CD4-positive, alpha-beta memory T cell (primary cell): ENCODE results near the gene CYS1. TPM values are rescaled to one million over a fixed set of nuclear protein-coding genes. Genes with fewer than 3 reads are reported as not detected.

Experiments
- CTCF ChIA-PET: fragments of 350-600 bp; sonication (Branson Sonifier 250); formaldehyde crosslinking; loops from one replicate; lab custom pipeline; 2021; ENCODE audit warnings: inconsistent platforms; ENCODE audit not compliant: partially characterized antibody; lab: Charles Lee
- POLR2A ChIA-PET: fragments of 350-600 bp; sonication (Branson Sonifier 250); formaldehyde crosslinking; loops from one replicate; lab custom pipeline; 2021; ENCODE audit not compliant: partially characterized antibody; lab: Charles Lee
- DNase-seq, 5 donors: peaks; one replicate each; pipeline versions ENCODE4 v3.0.0 to v3.0.0-alpha.2; 2020 to 2022; ENCODE audit warnings: mixed read lengths in 1 of 5
- H3K27ac ChIP-seq: one replicate; pipeline ENCODE4 v1.7.0; 2013; ENCODE audit warnings: low read depth, low read length
- H3K27me3 ChIP-seq: 2 replicates; pipeline ENCODE4 v1.7.0; 2013; ENCODE audit warnings: mild to moderate bottlenecking, low read length, moderate library complexity; ENCODE audit not compliant: insufficient read depth
- H3K36me3 ChIP-seq: 2 replicates; pipeline ENCODE4 v1.7.0; 2013; ENCODE audit warnings: mild to moderate bottlenecking, low read length, moderate library complexity; ENCODE audit not compliant: insufficient read depth
- H3K4me1 ChIP-seq: 2 replicates; pipeline ENCODE4 v1.7.0; 2013; ENCODE audit warnings: mild to moderate bottlenecking, low read length, moderate library complexity; ENCODE audit not compliant: insufficient read depth
- H3K4me3 ChIP-seq, 2 donors: one replicate each; pipeline ENCODE4 v1.7.0; 2013; ENCODE audit warnings: low read length in 2 of 2, mild to moderate bottlenecking in 1 of 2
- H3K9me3 ChIP-seq, 2 donors: one replicate each; pipeline ENCODE4 v1.7.0; 2013; ENCODE audit warnings: low read length in 2 of 2, control low read depth in 1 of 2; ENCODE audit not compliant: control insufficient read depth in 1 of 2
- H3K27ac Mint-ChIP-seq, 7 donors: one replicate each; pipeline ENCODE4 v1.8.0; 2020 to 2021; ENCODE audit warnings: mixed read lengths in 7 of 7, mild to moderate bottlenecking in 6 of 7, inconsistent platforms in 3 of 7, moderate library complexity in 3 of 7
- H3K27me3 Mint-ChIP-seq, 2 donors: one replicate each; pipeline ENCODE4 v1.8.0; 2020 to 2021; ENCODE audit warnings: mixed read lengths in 2 of 2
- H3K36me3 Mint-ChIP-seq, 2 donors: one replicate each; pipeline ENCODE4 v1.8.0; 2020 to 2021; ENCODE audit warnings: mixed read lengths in 2 of 2, inconsistent platforms in 1 of 2, mild to moderate bottlenecking in 1 of 2
- H3K4me1 Mint-ChIP-seq, 4 donors: one replicate each; pipeline ENCODE4 v1.8.0; 2020 to 2021; ENCODE audit warnings: mixed read lengths in 4 of 4, mild to moderate bottlenecking in 1 of 4
- H3K4me3 Mint-ChIP-seq, 8 donors: one replicate each; pipeline ENCODE4 v1.8.0; 2020 to 2021; ENCODE audit warnings: mixed read lengths in 8 of 8, mild to moderate bottlenecking in 7 of 8, moderate library complexity in 6 of 8, inconsistent platforms in 3 of 8
- H3K9me3 Mint-ChIP-seq, 8 donors: one replicate each; pipeline ENCODE4 v1.8.0; 2020 to 2021; ENCODE audit warnings: mixed read lengths in 8 of 8, mild to moderate bottlenecking in 5 of 8, inconsistent platforms in 3 of 8, moderate library complexity in 1 of 8
- intact Hi-C: fragments of 100-400 bp; cut with micrococcal nuclease; formaldehyde crosslinking; loops from one replicate; pipeline ENCODE4 v1.15.1; 2023
- polyA plus RNA-seq, 2 donors: library from polyadenylated mRNA; unstranded; fragments of 300-500 nt; fragmentation: Illumina TruSeq; gene quantifications; one replicate each; pipeline ENCODE4 v1.2.3, GENCODE V29; 2021
- total RNA-seq, 2 experiments: library from RNA; stranded (reverse); gene quantifications; one replicate each; pipeline ENCODE4 v1.2.3, GENCODE V29; 2021

The CYS1 gene
- total and polyA plus RNA-seq, 4 experiments from 2014 or later: not detected

DNA sequence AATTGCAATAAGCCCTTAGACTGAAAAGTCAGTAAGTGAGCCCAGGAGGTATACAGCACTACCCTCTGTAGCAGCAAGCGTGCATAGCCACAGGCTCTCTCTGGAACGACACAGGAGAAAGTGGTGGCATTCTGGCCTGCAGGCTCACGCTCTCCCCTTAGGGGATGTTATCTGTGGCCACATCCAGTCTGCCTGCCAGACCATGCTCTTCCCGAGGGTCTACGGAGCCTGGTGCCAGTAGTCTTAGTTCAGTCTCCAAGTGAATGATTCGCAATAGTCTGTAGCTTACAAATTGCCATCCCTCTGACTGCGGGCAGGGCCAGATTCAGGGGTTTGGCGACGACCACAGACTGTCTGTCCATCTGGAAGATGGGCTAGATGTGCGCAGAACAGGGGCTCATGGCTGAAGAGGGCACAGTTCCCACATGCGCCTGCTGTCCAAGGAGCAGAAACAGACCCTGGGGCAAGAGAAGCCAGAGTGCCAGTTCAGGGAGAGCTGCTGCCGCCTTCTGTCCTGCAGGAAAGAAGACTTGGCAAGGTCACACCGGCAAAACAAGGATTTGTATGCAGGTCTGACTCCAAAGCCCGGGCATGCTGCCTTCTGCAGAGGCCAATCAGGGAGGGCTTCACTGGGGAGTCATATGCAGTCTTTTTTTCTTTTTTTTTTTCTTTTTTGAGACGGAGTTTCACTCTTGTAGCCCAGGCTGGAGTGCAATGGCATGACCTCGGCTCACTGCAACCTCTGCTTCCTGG lies 40.4 kb downstream of the CYS1 start:
- Histone ChIP-seq H3K27ac (no peak overlapping the region), H3K4me1 (peaks cover 32% of the 10 kb centered on the region), H3K9me3 (no peaks in the 10 kb centered on the region), H3K36me3 (no peaks in the 10 kb centered on the region), H3K4me3 (no peak overlapping the region), H3K27me3 (no peaks in the 10 kb centered on the region)
- intact Hi-C loops: loop anchor here (5.0 to 10.0 kb wide), 2 partner anchors 483 to 615 kb away; partner anchors contain the start of genes ADAM17, CPSF3 and ITGB1BP1
- no peak for DNase-seq
- ChIA-PET CTCF (interaction anchor here (1.5 to 2.4 kb wide), 2 partner anchors 8 to 55 kb away, joined by 6 to 9 read pairs; no protein-coding TSS in a partner anchor), POLR2A (no interaction called here)
- Mint-ChIP-seq H3K4me3 (peak overlapping the region in 2 of 8 donors; percentile 32 to 39), H3K27ac (peak overlapping the region in 1 of 7 donors; percentile 87), H3K27me3 (no peaks in the 10 kb centered on the region), H3K36me3 (peaks cover 0 to 6% of the 10 kb centered on the region in 2 donors), H3K9me3 (peaks cover 0 to 2% (median 0%) of the 10 kb centered on the region in 8 donors), H3K4me1 (peaks cover 17 to 41% (median 25%) of the 10 kb centered on the region in 4 donors)

DNA sequence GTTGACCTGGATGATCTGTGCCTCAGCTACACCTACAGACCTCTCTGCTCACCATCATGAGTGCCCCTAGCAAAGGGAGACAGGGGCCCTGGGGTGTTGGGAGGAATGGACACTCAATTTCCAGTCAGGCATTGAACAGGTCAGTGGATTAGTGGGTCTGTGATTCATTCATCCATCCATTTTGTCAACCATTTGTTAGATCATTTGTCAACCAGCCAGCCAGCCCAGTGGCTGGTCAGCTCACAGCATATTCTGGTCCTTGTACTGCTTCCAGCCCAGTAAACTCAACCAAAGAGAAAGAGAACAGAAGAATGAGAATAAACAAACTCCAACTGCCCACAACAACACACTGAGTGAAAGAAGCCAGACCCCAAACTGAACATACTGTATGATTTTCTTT lies 41.5 kb downstream of the CYS1 start:
- Histone ChIP-seq H3K27me3 (no peaks in the 10 kb centered on the region), H3K4me3 (no peak overlapping the region), H3K9me3 (no peaks in the 10 kb centered on the region), H3K4me1 (peaks cover 32% of the 10 kb centered on the region), H3K27ac (no peak overlapping the region), H3K36me3 (no peaks in the 10 kb centered on the region)
- Mint-ChIP-seq H3K9me3 (peaks cover 0 to 2% (median 0%) of the 10 kb centered on the region in 8 donors), H3K36me3 (no peaks in the 10 kb centered on the region), H3K4me3 (no peak overlapping the region), H3K27ac (peak overlapping the region in 5 of 7 donors; percentile 5 to 85 (median 33)), H3K27me3 (no peaks in the 10 kb centered on the region), H3K4me1 (peaks cover 15 to 38% (median 22%) of the 10 kb centered on the region in 4 donors)
- DNase-seq: no peak
- POLR2A ChIA-PET: no interaction called here
- CTCF ChIA-PET: interaction anchor here (1.5 to 2.4 kb wide), 2 partner anchors 9 to 54 kb away, joined by 6 to 9 read pairs; no protein-coding TSS in a partner anchor
- intact Hi-C loops: no loop called here

DNA sequence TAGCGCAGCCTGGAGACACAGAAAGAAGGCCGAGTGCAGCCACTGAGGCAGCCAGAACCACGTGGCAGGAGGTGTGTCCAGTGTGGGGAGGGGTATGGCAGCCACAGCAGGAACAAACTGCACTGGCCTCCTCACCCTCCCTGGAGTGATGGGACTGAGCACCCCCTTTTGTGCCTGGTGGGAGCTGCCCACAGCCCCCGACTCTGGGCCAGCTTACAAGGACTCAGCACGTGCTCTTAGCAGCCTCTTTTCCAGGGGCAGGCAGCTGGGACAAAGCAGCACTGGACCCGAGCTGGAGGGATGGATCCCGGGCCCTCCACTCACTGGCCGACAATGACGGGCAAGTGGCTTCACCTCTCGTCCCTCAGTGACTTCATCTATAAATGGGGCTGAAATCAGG lies 42.1 kb downstream of the CYS1 start:
- H3K27me3 Mint-ChIP-seq: no peaks in the 10 kb centered on the region
- ChIA-PET POLR2A (no interaction called here), CTCF (interaction anchor here (1.5 to 2.4 kb wide), 2 partner anchors 10 to 53 kb away, joined by 6 to 9 read pairs; no protein-coding TSS in a partner anchor)
- Histone ChIP-seq H3K4me3 (no peak overlapping the region), H3K4me1 (peaks cover 32% of the 10 kb centered on the region), H3K9me3 (no peaks in the 10 kb centered on the region), H3K27me3 (no peaks in the 10 kb centered on the region), H3K27ac (no peak overlapping the region), H3K36me3 (no peaks in the 10 kb centered on the region)
- H3K4me1 Mint-ChIP-seq: peaks cover 15 to 38% (median 22%) of the 10 kb centered on the region in 4 donors
- intact Hi-C loops: no loop called here
- DNase-seq: no peak
- no peak overlapping the region for H3K4me3 Mint-ChIP-seq
- peaks cover 0 to 2% (median 0%) of the 10 kb centered on the region in 8 donors for H3K9me3 Mint-ChIP-seq
- peak overlapping the region in 1 of 7 donors; percentile 85 for H3K27ac Mint-ChIP-seq
- H3K36me3 Mint-ChIP-seq: no peaks in the 10 kb centered on the region

DNA sequence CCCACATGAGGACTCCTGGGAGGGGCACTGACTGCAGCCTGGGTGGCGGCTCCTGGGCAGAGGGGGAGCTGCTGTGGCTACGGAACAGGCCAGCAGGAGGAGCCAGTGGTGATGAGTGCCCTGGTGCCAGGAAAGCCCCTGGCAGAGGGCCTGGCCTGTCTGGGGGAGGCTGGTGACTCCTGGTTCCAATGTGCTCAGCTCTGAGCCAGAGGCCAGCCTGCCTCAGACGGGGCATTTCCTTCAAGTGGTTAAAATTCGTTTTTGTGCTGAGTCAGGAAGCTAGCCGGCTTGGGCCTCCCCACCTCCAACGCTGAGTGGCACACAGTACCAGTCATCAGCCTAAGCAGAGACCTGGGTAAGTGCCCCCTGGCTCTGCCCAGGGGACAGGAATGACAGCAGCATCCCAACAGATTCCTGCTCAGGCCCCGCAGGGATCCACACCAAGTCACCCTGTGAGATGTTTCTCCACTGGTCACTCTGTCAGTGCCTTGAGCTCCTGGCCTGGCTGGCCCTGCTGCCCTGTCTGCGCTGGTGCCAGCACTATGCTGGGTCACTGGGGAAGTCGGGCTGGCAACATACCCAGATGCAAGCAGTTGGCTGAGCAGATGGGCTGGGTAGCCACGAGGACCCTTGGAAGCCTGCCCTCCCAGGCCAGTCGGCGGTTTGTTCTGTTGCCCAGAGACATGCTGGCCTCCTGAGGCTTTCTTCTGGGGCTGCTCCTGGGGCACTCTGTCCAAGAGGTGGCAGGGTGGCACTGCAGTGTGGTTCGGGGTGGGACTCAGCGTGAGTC lies 43.9 kb downstream of the CYS1 start:
- H3K4me1 ChIP-seq: peaks cover 23% of the 10 kb centered on the region
- CTCF ChIA-PET: interaction anchor here (0.7 to 6.0 kb wide), 5 partner anchors 12 to 222 kb away, joined by 3 to 53 read pairs (median 4); no protein-coding TSS in a partner anchor
- POLR2A ChIA-PET: interaction anchor here (1.4 to 3.4 kb wide), 2 partner anchors 8 to 52 kb away, joined by 4 to 12 read pairs; partner anchors contain the start of gene KLF11
- no peaks in the 10 kb centered on the region for H3K9me3 Mint-ChIP-seq
- H3K27me3 ChIP-seq: no peaks in the 10 kb centered on the region
- H3K4me1 Mint-ChIP-seq: peaks cover 10 to 26% (median 14%) of the 10 kb centered on the region in 4 donors
- intact Hi-C loops: no loop called here
- DNase-seq: peak; percentile 23 to 69 (median 28)
- H3K4me3 Mint-ChIP-seq: no peak overlapping the region
- no peak overlapping the region for H3K27ac ChIP-seq
- peak overlapping the region in 3 of 7 donors; percentile 8 to 27 (median 23) for H3K27ac Mint-ChIP-seq
- no peak overlapping the region for H3K4me3 ChIP-seq
- H3K36me3 ChIP-seq: no peaks in the 10 kb centered on the region
- H3K27me3 Mint-ChIP-seq: no peaks in the 10 kb centered on the region
- no peaks in the 10 kb centered on the region for H3K9me3 ChIP-seq
- H3K36me3 Mint-ChIP-seq: no peaks in the 10 kb centered on the region

DNA sequence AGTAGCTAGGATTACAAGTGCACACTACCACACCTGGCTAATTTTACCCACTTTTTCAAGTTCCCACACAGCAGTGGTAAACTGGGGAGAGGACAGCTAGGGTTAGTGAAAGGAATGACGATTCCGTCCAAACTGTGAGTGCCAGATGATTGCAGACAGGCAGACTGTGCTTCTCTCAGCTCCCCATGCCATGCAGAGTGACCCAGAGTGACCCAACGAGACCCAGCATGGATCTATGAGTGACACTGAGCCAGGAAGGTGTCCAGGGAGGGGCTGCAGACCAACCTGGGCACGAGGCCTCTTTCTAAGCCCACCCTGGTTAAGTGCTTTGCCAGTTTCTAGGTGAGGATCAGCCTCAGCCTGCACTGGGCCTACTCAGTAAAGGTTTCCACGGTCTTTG lies 44.6 kb downstream of the CYS1 start:
- Histone ChIP-seq H3K4me1 (peaks cover 23% of the 10 kb centered on the region), H3K36me3 (no peaks in the 10 kb centered on the region), H3K4me3 (no peak overlapping the region), H3K9me3 (no peaks in the 10 kb centered on the region), H3K27ac (no peak overlapping the region), H3K27me3 (no peaks in the 10 kb centered on the region)
- intact Hi-C loops: no loop called here
- H3K27ac Mint-ChIP-seq: peak overlapping the region in 2 of 7 donors; percentile 24 to 27
- H3K9me3 Mint-ChIP-seq: no peaks in the 10 kb centered on the region
- DNase-seq: no peak
- H3K4me3 Mint-ChIP-seq: no peak overlapping the region
- H3K4me1 Mint-ChIP-seq: peaks cover 10 to 26% (median 12%) of the 10 kb centered on the region in 4 donors
- POLR2A ChIA-PET: interaction anchor here (1.2 to 3.4 kb wide), 3 partner anchors 8 to 51 kb away, joined by 3 to 12 read pairs (median 4); partner anchors contain the start of gene KLF11
- H3K36me3 Mint-ChIP-seq: no peaks in the 10 kb centered on the region
- CTCF ChIA-PET: interaction anchor here (1.1 to 6.0 kb wide), 5 partner anchors 12 to 221 kb away, joined by 3 to 53 read pairs (median 4); no protein-coding TSS in a partner anchor
- H3K27me3 Mint-ChIP-seq: no peaks in the 10 kb centered on the region

DNA sequence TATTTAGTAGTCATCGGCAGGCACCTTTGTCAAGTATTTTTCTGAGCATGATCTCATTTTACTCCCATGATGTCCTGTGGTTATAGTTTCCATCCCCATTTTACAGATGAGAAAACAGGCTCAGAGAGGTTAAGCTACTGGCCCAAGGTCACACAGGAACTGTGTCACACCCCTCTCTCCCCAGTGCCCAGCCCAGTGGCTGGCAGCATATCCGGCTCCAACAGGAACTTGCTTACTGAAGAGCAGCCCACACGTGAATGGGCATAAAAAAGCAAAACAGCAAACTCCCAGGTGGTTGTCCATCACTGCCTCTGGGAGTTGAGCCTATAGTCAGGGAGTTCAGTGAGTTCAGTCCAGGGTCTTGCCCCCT lies 45.2 kb downstream of the CYS1 start:
- Mint-ChIP-seq H3K4me1 (peaks cover 12 to 31% (median 15%) of the 10 kb centered on the region in 4 donors), H3K9me3 (no peaks in the 10 kb centered on the region), H3K36me3 (no peaks in the 10 kb centered on the region), H3K27me3 (no peaks in the 10 kb centered on the region), H3K27ac (peak overlapping the region in 4 of 7 donors; percentile 22 to 80 (median 60)), H3K4me3 (peak overlapping the region in 3 of 8 donors; percentile 14 to 24 (median 18))
- H3K27ac ChIP-seq: no peak overlapping the region
- ChIA-PET POLR2A (interaction anchor here (0.7 to 3.4 kb wide), 4 partner anchors 9 to 226 kb away, joined by 3 to 12 read pairs (median 4); partner anchors contain the start of gene KLF11), CTCF (interaction anchor here (1.0 to 6.0 kb wide), 8 partner anchors 9 to 221 kb away, joined by 3 to 53 read pairs (median 4); partner anchors contain the start of gene KLF11)
- H3K27me3 ChIP-seq: no peaks in the 10 kb centered on the region
- no peak for DNase-seq
- intact Hi-C loops: no loop called here
- H3K4me1 ChIP-seq: peaks cover 29% of the 10 kb centered on the region
- H3K9me3 ChIP-seq: no peaks in the 10 kb centered on the region
- H3K36me3 ChIP-seq: no peaks in the 10 kb centered on the region
- H3K4me3 ChIP-seq: no peak overlapping the region
